ENCODE results near the gene MAP1S.

MAP1S gene

DNA sequence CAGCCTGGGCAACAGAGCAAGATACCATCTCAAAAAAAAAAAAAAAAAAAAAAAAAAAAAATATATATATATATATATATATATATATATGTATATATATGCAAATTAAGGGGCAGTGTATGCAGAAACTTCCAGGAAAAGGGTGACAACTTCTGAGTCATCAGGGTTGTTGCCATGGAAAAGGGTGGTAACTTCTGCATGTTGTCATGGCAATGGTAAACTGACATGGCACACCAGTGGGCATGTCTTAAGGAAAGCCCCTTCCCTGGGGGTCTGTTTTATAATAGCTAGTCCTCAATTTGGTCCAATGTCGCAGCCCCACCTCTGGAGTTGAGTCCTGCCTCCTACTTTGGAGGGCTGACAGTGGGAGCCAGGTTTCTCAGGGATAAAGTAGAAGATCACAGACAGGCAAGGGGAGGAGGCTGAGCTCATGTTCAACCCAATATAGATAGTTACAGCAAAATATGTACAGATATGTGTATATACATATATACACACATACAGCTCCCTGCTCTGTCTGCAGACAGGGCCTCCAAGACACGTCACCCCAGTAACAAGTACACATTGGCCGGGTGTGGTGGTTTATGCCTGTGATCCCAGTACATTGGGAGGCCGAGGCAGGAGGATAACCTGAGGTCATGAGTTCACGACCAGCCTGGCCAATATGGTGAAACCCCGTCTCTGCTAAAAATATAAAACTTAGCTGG lies 24.7 kb downstream of the MAP1S start:
- no peak for DNase-seq

DNA sequence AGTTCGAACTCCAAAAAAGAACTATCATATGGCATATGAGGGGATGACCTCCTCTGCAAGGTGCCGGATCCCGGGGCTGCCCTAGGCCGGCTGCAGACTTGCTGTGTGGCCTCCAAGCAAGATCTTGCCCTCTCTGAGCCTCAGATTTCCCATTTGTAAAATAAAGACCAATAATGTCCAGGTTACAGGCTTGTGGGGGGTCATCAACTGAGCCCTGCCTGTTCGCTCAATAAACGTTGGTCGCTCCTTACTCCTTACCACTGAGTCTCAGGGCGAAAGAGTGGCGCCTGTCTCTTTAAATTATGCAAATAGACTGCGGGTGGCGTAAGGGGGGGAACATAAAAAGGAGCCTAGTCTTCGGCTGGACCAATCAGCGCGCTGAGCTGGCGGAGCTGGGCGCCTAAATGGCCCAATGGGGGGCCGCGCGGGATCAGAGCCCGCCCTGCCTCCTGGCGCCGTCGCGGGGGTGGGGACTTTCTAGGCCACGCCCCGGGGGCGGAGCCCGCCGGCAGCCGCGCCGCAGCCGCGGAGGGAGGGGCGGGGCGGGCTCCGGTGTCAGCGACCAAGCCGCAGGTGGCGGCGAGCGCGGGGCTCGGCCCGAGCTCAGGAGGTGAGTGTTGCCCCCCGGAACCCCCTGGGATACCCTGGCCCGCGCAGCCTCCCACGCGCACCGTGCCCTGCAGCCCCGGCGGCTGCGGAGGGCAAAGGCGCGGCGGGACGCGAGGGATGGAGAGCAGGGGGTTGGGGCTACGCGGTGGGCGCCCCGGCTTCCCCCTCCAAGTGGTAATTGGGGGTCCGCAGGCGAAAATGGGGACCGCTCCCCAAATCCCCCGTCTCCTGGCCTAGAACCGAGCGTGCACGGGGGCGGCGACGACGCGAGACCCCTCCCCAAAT lies 28.2 kb downstream of the MAP1S start:
- peak; percentile 46 for DNase-seq

DNA sequence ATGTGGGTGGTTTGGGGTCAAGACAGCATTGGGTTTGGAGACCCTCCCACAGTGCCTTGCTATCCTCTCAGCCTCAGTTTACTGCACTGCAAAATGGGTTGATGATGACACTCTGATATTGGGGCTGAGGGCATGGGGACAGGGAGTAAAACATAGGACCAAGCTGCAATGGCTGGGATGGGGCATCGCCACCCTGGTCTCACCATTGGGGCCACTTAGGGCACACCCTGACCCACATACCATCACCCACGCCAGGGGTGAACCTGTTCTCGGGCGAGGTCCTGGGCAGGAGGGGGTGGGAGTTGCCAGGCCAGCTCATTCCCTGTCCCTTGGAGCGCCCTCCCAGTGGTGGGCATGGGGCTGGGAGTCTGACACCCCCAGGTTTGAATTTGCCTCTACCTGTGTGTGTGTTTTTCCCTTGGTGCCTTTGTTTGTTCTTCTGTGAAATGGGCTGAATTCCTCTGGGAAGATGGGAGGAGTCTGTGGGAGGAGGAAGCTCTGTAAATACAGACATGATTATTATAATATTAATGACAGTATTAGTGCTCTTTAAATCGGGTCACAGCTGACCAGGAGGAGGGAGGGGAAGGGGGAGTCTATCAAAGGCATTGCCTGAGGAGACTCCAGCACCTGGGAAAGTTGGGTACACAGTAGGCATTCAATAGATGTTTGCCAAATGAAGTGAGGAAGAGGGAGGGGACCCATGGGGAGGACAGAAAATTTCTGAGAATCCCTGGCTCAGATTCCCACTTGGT lies 29.8 kb downstream of the MAP1S start:
- DNase-seq = no peak

DNA sequence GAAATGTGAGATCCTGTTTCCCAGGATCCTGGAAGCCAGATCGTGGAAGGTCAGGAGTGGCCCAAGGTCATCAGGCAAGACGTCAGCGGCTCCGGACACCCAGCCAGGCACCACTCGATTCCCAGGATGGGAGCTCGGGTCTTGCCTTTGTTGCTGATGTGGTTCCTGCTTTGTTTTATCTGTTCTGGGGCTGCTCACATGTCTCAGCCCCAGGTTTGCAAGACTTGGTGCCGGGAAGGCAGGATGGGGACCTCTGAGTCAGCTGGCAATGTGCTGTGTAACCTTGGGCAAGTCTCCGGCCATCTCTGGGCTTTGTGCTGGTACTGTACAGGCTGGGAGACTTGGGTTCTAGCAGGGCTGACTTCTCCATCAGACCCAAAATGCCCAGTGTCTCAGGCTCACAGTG lies 30.6 kb downstream of the MAP1S start:
- DNase-seq = no peak

DNA sequence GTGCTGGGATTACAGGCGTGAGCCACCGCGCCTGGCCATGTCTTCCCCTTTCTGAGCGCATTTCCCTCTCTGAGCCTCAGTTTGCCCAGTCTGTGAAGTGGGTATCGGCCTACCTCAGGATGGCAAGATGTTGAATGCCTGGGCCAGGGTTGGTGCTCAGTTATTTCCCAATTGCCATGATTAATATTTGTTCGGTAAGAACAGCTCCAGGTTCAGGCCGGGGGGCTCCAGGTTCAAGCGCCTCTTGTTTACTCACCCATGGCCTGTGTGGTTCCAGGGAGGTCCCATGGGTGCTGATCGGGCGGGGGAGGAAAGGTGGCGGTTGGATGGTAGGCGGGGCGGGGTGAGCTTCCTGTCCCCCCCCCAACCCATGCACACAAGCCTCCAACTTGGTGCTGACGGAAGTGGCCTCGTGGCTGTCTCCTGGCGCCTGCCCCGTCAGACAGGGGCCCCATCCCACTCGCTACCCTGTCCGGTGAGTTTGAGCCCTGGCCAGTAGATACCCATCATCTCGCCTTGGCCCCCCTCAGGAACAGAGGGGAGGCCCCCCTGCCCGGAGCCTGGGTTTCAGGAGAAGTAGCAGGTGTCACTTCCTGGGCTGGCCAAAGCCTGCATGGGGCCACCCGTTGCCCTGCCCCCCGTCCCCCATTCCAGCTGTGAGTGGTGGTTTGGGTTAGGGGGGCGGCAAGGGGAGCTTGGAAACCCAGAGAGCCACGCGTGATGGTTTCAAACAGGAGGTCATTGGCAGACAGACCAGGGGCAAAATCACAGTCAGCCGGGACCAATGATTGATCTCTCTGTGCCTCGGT lies 32.0 kb downstream of the MAP1S start, which contains the start of gene FCHO1:
TSS of gene FCHO1 (plus strand) at position 375 of the 809 bp plus-strand sequence. CDS start 3,688 bp downstream, outside the sequence.
- DNase-seq = no peak

DNA sequence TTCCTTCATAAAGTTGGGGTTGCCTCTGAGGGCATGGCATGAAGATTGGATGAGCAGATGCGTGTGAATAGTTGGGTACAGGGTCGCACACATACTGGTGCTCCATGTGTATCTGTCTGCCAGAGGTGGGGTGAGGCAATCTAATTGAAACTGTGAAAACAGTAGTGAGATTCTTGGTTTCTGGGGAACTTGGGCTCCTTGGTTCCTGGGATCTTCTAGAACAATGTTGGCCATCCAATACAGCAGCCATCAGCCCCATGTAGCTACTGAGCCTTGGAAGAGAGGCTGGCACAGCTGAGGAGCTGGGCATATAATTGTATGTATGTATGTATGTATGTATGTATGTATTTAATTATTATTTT lies 32.6 kb downstream of the MAP1S start:
- DNase-seq = no peak

DNA sequence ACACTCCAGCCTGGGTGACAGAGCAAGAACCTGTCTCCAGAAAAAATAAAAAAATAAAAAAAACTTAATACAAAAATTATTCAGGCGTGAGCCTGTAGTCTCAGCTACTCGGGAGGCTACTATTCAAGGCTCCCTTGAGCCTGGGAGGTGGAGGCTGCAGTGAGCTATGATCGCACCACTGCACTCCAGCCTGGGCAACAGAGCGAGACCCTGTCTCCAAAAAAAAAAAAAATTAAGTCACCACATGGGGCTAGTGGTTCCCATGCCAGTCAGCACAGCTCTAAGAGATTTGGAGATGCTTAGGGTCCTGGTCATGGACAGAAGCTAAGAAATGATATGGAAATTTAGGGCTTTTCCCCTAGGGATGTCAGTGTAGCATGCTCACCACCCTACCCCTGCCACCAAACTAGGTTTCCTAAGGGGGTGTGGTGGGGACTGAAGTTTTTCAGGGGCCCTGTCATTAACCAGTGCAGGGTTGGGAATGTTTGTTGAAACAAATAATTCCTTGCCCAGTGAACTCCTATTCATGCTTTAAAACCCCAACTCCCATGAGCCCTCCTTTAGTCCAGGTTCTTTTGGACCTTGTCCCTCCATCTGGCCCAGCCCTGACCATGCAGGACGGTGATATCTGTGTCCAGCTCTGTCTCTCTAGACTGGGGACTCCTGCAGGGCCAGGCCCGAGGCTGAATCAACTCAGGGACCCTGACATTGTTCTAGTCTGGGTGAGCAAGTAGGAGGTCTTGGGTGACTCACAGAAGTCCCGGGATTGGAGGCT lies 33.8 kb downstream of the MAP1S start:
- no peak for DNase-seq

DNA sequence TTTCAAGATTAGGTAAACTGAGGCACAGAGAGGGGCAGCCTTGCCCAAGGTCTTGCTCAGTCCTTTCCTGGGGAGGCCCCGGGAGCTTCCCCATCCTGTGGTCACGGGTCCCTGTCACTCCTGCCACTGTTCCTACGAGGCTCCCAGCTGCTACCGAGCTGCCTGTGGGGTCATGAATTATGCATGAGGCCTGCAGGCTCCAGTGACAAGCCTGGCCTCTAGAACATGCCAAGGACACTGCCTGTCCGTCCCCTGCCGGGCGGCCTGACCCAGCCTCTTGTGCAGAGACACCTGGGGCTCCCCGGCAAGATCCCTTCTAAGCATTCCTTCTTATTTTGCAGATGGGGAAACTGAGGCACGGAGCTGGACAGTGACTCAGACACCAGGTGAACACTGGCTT lies 34.7 kb downstream of the MAP1S start:
- no peak for DNase-seq

DNA sequence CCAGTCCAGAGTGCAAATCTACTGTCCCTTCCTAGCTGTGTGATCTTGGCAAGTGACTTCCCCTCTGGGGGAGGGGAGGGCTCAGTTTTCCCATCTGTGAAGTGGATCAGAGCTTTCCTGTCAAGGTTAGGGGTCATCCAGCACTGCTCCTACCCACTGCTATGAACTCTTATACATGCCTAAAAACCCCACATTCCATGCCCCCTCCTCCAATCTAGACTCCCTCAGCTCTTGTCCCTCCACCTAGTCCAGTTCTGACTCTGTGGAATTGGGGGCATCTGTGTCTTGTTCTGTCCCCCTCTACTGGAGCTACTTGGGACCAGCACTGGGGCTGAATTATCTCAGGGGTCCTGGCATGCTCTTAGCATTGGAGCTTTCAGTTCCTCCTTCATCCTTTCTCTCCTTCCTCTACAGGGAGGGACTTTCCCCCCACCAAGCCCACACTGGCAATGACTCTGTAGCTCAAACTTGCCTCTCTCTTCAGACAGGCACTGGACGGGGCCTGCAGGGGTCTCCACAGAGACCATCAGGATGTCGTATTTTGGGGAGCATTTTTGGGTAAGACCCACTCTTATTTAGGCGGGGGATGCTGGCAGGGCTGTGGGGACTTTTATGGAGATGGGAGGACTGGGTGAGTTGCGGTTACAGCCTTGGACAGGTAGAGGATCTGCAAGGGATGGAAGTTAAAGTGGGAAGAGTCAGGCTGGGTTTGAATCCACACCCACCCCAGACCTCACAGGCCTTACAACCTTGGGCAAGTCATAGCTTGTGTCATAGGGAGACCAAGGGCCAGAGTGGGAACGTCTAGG lies 35.6 kb downstream of the MAP1S start:
- DNase-seq = no peak

DNA sequence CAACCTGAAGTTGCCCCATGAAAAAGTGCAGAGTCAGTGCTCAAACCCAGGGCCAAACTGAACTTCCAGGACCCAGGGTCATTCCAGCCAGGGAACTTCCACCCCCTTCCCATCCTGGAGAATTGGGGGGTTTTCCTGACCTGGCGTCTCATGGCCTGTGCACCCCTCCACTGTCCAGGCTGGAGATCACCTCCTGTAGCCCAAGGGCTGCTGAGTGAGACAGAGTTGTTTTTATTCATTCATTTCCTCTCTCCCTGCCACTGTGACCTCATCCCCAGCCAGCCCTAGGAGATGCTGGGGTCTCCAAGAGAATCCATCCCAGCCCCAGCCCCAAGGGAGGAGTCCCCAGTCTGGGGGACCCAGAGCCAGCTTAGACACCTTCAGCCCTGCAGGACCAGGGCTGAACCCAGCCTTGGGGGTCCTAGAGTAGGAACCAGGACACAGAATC lies 36.2 kb downstream of the MAP1S start:
- no peak for DNase-seq

DNA sequence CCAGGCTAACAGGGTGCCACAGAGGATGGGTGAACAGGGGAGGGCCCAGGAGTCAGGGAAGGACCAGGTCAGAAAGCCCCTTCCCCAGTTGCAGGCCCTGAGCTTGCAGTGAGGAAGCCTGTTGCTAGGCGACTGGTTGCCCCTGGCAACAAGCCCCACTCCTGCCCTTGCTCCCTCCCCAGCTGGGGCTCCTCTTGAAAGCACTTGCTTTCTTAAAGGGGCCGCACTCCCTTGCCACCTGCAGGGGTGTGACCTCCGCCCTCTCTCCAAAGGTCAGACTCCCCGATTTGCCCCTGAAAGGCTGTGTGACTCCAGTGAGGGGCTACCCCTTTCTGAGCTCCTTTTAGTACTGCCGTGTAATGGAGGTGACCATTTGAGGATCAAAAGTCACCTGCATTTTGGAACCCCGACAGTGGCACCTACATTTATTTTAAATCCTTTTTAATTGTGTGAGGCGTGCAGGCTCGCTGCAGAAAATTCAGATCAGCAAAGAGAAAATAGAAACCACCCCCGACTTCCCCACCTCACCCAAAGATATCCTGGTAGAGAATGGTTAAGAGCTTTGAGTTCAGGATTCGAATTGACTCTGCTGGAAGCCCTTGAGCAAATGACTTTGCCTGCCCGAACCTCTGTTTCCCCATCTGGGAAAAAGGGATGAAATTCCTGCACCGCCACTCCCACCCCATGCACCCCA lies 36.8 kb downstream of the MAP1S start:
- no peak for DNase-seq

DNA sequence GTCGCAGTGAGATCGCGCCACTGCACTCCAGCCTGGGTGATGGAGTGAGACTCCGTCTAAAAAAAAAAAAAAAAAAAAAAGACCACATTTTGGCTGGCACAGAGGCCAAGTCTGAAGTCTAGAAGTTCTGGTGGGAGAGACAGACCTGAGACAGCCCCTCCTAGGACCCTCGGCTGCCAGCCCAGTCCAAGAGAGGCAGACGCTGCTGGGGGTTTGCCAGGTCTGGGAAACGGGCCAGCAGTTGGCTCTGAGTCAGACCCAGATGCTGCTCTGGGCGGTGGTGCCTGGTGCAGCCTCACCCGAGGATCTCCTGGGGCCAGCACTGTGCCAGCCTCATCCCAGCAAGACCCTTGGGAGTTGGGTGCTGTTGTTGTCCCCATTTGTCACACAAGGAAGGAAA lies 37.8 kb downstream of the MAP1S start:
- DNase-seq = no peak

DNA sequence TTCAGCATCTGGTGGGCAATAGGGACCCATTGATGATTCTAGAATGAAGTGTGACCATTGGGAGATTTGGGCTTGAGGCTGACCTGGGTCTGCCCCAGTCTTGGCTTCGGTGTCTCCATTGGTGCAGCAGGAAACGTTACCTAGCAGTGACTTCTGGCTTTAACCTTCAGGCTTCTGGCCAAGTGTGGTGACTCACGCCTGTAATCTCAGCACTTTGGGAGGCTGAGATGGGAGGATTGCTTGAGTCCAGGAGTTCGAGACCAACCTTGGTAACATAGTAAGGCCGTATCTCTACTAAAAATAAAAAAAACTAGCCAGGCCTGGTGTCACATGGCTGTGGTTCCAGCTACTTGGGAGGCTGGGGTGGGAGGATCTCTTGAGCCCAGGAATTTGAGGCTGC lies 39.2 kb downstream of the MAP1S start:
- no peak for DNase-seq

DNA sequence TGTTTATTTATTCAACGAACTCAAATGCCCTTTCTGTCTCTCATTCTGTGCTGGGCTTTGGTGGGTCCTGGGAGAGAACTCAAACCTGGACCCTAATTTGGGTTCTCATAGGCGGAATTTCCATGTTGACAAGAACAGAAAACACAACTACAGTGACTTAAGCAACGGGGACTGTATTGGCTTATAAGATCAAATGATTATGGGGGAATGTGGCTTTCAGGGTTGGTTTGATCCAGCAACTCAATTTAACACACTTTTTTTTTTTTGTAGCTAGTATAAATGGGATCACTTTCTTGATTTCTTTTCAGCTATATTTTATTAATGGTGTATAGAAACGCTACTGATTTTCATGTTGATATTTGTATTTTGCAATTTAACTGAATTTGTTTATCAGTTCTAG lies 41.9 kb downstream of the MAP1S start:
- DNase-seq = no peak

DNA sequence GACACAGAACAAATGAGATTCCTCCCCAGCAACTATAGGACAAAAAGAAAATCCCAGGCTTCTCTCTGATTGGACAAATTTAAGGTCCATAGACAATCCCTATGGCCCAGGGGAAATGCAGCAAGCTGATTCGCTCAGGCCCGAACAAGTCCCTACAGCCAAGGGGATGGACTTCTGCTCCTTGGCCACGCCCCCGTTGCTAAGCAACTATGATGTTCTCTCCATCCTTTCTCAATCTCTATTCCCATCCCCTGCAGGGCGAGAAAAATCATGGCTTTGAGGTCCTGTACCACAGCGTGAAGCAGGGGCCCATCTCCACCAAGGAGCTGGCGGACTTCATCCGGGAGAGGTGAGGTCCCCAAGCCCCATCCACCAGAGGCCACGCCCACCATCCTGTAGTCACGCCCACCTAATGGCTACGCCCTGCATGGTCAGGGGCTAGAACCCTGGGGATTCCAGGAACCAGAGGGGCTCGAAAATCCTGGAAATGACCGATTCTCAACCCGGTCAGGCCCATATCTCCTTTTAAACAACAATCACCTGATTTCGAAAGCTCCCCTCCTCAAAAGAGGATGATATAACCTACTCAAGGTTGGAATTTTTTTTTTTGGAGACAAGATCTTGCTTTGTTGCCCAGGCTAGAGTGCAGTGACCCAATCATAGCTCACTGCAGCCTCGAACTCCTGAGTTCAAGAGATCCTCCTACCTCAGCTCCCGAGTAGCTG lies 43.4 kb downstream of the MAP1S start:
- DNase-seq = no peak

DNA sequence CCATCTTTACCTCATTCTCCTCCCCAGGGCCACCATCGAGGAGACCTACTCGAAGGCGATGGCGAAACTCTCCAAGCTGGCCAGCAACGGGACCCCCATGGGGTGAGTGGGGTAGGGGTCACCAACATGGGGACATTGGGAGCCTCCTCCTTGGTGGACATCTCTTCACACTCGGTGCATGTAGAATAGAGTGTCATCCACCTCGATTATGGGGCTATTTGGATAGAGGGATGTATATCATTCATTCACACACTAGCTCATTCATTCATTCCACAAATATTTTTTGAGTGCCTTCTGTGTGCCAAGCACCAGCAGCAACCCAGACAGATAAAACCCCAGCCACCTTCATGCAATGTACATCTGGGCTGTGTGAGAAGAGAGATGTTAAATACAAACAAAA lies 45.1 kb downstream of the MAP1S start:
- no peak for DNase-seq

DNA sequence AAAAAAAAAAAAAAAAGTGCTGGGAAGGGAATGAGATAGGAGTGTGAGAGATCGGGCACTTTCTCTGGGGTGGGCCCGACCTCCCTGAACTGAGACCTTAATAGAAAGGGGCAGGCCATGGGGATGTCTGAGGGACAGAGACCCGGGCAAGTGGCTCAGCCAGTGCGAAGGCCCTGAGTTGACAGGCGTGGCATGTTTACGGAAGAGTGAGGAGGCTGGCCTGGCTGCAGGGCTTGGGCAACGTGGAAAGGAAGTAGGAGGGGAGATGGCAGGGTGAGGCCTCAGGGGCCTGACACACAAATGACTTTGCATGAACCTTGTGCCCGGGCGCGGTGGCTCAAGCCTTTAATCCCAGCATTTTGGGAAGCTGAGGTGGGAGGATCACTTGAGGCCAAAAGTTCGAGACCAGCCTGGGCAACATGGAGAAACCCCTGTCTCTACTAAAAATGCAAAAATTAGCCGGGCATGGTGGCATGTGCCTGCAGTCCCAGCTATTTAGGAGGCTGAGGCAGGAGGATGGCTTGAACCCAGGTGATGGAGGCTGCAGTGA lies 45.9 kb downstream of the MAP1S start:
- no peak for DNase-seq

DNA sequence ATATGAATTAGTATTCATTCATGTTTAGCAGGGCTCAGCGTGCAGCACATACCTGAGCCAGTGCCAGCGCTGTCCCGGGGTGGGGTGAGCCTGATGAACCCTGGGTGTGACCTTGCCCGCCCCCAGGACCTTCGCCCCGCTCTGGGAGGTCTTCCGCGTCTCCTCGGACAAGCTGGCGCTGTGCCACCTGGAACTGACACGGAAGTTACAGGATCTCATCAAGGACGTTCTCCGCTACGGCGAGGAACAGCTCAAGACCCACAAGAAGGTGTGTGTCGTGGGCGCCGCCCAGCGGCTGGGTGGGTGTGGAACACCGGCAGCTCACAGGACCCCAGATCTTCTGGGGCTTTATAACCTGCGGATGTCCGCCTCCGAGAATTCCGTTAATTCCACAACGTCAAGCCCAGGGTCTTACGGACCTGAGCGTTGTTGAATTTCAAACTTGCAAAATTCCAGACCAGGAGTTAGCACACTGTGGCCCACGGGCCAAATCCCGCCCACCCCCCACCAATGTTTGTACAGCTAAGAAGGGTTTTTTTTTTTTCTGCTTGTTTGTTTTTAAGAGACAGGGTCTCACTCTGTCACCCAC lies 47.4 kb downstream of the MAP1S start:
- DNase-seq = no peak

DNA sequence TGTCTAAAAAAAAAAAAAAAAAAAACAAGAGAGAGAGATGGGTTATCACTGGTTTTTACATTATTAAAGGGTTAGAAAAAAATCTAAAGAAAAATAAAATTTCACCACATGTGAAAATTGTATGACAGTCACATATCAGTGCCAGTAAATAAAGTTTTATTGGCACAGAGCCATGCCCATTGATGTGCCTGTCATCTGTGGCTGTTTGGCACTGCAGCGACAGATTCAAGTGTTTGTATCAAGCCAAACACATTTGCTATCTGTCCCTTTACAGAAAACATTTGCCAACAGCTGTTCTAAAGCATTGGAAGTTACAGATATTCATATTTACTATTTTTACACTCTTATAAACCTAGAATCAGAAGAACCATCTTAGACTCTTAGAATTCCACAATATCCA lies 48.3 kb downstream of the MAP1S start:
- no peak for DNase-seq

All from SIG-M5 (cell line).